HG03045 (cell line): ENCODE measurements around the gene CMSS1.
A peak's percentile ranks its signal among the peaks of the same experiment; 100 is the strongest.
"Not testable (repeated sequence)": the region's sequence is repeated elsewhere in the genome, so short reads cannot be mapped to it uniquely, and the experiment has no call there.

Experiments
- ATAC-seq: cut with Tn5 transposase; IDR thresholded peaks from one replicate; pipeline ENCODE4 v1.9.1; 2021; ENCODE audit warnings: mild to moderate bottlenecking, moderate library complexity; ENCODE audit not compliant: unreplicated experiment

CMSS1 gene

GRCh38 chr3:100043271-100043670 is 225.6 kb downstream of the CMSS1 start:
- no peak for ATAC-seq

- peak; percentile 77 for ATAC-seq
Measured at GRCh38 chr3:100044369-100044768, 226.7 kb downstream of the CMSS1 start.

- no peak for ATAC-seq
Measured at GRCh38 chr3:100045696-100046095, 228.0 kb downstream of the CMSS1 start.

- no peak for ATAC-seq
Measured at GRCh38 chr3:100046986-100047385, 229.3 kb downstream of the CMSS1 start.

GRCh38 chr3:100047455-100048141 is 229.9 kb downstream of the CMSS1 start:
- ATAC-seq: peak; percentile 85

GRCh38 chr3:100048248-100048647 is 230.6 kb downstream of the CMSS1 start:
- ATAC-seq: peak; percentile 1

GRCh38 chr3:100051513-100051912 is 233.9 kb downstream of the CMSS1 start:
- ATAC-seq: not testable (repeated sequence)

GRCh38 chr3:100053951-100054620 is 236.4 kb downstream of the CMSS1 start:
- no peak for ATAC-seq

- no peak for ATAC-seq
Measured at GRCh38 chr3:100057716-100058575, 240.3 kb downstream of the CMSS1 start.

- ATAC-seq: no peak
Measured at GRCh38 chr3:100059472-100059871, 241.8 kb downstream of the CMSS1 start.

- no peak for ATAC-seq
Measured at GRCh38 chr3:100060685-100061484, 243.2 kb downstream of the CMSS1 start.

- no peak for ATAC-seq
Measured at GRCh38 chr3:100062665-100063064, 245.0 kb downstream of the CMSS1 start.

- no peak for ATAC-seq
Measured at GRCh38 chr3:100063929-100064461, 246.3 kb downstream of the CMSS1 start.

- no peak for ATAC-seq
Measured at GRCh38 chr3:100067589-100067988, 249.9 kb downstream of the CMSS1 start.

- ATAC-seq: peak; percentile 60
Measured at GRCh38 chr3:100068826-100069225, 251.2 kb downstream of the CMSS1 start.

- ATAC-seq: no peak
Measured at GRCh38 chr3:100069472-100069871, 251.8 kb downstream of the CMSS1 start.

- ATAC-seq: peak; percentile 37
Measured at GRCh38 chr3:100072326-100073048, 254.8 kb downstream of the CMSS1 start.

- ATAC-seq: no peak
Measured at GRCh38 chr3:100073049-100073713, 255.5 kb downstream of the CMSS1 start.

- ATAC-seq: peak; percentile 40
Measured at GRCh38 chr3:100073714-100074307, 256.1 kb downstream of the CMSS1 start.
